Bronchial epithelial cell (primary cell): ENCODE results near the gene STXBP6. TPM values are rescaled to one million over a fixed set of nuclear protein-coding genes. Genes with fewer than 3 reads are reported as not detected.

Experiments
- DNase-seq: peaks from one replicate; pipeline ENCODE4 v3.0.0-alpha.2; 2010; ENCODE audit warnings: low read depth
- FAIRE-seq: peaks from 2 replicates; lab custom pipeline; 2011; peaks lifted over from hg19 to GRCh38; lab: Jason Lieb, UNC
- H3K27me3 ChIP-seq: 2 replicates; pipeline ENCODE4 v1.5.1; 2011; ENCODE audit warnings: low read length; ENCODE audit not compliant: control insufficient read depth, insufficient read depth
- H3K36me3 ChIP-seq: 2 replicates; pipeline ENCODE4 v1.5.1; 2011; ENCODE audit warnings: low read length; ENCODE audit not compliant: control insufficient read depth, insufficient read depth
- H3K4me3 ChIP-seq: 2 replicates; pipeline ENCODE4 v1.5.1; 2011; ENCODE audit warnings: mild to moderate bottlenecking, low read depth, low read length, control low read depth
- CTCF ChIP-seq: IDR thresholded peaks from 2 replicates; pipeline ENCODE4 v1.5.1; 2011; ENCODE audit warnings: mild to moderate bottlenecking, moderate library complexity, low read length, control low read depth, inconsistent platforms; ENCODE audit not compliant: insufficient read depth, severe bottlenecking
- total RNA-seq: library from RNA; depleted of rRNA; stranded (reverse); fragments of >200 nt; gene quantifications from 2 replicates; pipeline ENCODE4 v1.2.1, GENCODE V29; 2014

STXBP6 gene
- total RNA-seq, 1 donor from 2014 or later, result not detected

GRCh38 chr14:24785698-24786097 lies 264.2 kb downstream of the STXBP6 start:
- no peak for TF ChIP-seq CTCF
- Histone ChIP-seq H3K4me3 (no peak overlapping the region), H3K27me3 (no peaks in the 10 kb centered on the region), H3K36me3 (no peaks in the 10 kb centered on the region)
- DNase-seq (no peak), FAIRE-seq (no peak)

- H3K4me3 ChIP-seq, result no peak overlapping the region
- FAIRE-seq (no peak), DNase-seq (no peak)
- no peak for TF ChIP-seq CTCF
- no peaks in the 10 kb centered on the region for H3K27me3 ChIP-seq
- no peaks in the 10 kb centered on the region for H3K36me3 ChIP-seq
Measured at GRCh38 chr14:24784981-24785380, 265.0 kb downstream of the STXBP6 start.

GRCh38 chr14:24783791-24784190 lies 266.2 kb downstream of the STXBP6 start:
- no peaks in the 10 kb centered on the region for H3K27me3 ChIP-seq
- DNase-seq (no peak), FAIRE-seq (no peak)
- no peaks in the 10 kb centered on the region for H3K36me3 ChIP-seq
- no peak overlapping the region for H3K4me3 ChIP-seq
- TF ChIP-seq CTCF, result no peak

GRCh38 chr14:24780281-24780680 lies 269.7 kb downstream of the STXBP6 start:
- FAIRE-seq (no peak), DNase-seq (no peak)
- H3K27me3 ChIP-seq, result no peaks in the 10 kb centered on the region
- no peak overlapping the region for H3K4me3 ChIP-seq
- no peak for TF ChIP-seq CTCF
- H3K36me3 ChIP-seq, result no peaks in the 10 kb centered on the region

- no peak overlapping the region for H3K4me3 ChIP-seq
- DNase-seq (no peak), FAIRE-seq (no peak)
- TF ChIP-seq CTCF, result no peak
- H3K36me3 ChIP-seq, result no peaks in the 10 kb centered on the region
- H3K27me3 ChIP-seq, result no peaks in the 10 kb centered on the region
Measured at GRCh38 chr14:24777678-24778077, 272.3 kb downstream of the STXBP6 start.

- Histone ChIP-seq H3K27me3 (no peaks in the 10 kb centered on the region), H3K4me3 (no peak overlapping the region), H3K36me3 (no peaks in the 10 kb centered on the region)
- no peak for FAIRE-seq
- no peak for TF ChIP-seq CTCF
- no peak for DNase-seq
Measured at GRCh38 chr14:24775950-24776349, 274.0 kb downstream of the STXBP6 start.
